Gastroesophageal sphincter (tissue), 3 donors: ENCODE results near the gene ICA1L.

Experiments
- CTCF ChIP-seq, 4 experiments: fragments of 200-600 bp in 2 of 4; fragments of 450-650 bp in 2 of 4; sonication (generic) in 1 of 4; IDR thresholded peaks; one replicate each; pipeline ENCODE4 v1.5.1; 2017 to 2019; ENCODE audit warnings: antibody characterized with exemption in 4 of 4, mild to moderate bottlenecking in 2 of 4, moderate library complexity in 2 of 4
- EP300 ChIP-seq: sonication (generic); formaldehyde crosslinking; IDR thresholded peaks from one replicate; pipeline ENCODE4 v1.6.1; 2017; ENCODE audit warnings: antibody characterized with exemption, mild to moderate bottlenecking
- POLR2A ChIP-seq, 2 donors: fragments of 450-650 bp; IDR thresholded peaks; one replicate each; pipeline ENCODE4 v1.6.1; 2017; ENCODE audit warnings: antibody characterized with exemption in 2 of 2, mild to moderate bottlenecking in 2 of 2, moderate library complexity in 1 of 2
- POLR2AphosphoS5 ChIP-seq: sonication (generic); formaldehyde crosslinking; IDR thresholded peaks from one replicate; pipeline ENCODE4 v1.6.1; 2017; ENCODE audit warnings: antibody characterized with exemption

DNA sequence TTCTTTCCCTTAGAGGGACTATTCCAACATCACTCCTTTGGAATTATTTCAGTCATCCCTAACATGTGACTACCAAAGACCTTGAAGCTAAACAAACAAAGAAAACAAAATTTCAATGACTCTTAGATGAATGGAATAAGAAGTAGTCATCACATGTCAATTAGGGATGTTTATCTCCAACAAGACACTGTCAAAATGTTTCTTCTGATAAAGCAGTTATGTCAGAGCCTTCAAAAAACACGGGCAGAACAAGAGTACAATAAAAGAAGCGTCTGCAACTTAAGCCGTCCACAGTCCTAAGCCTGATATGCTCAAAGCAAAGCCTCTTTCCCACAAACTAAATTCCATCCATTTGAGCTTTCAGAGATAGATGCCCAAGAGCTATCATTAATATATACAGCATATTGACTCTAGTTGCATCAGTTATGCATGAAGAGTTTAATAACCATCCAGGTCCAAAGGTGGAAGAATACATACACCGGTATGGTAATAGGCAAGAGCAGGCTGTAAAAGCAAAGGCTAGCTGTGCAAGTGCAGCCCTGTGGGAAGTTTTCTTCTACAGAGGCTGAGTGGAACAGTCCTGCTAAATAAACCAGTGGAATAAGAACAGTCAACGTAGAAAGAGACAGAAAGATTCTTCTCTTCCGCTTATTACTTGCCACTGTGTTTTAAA is 98.1 kb downstream of the ICA1L start:
- no peak for TF ChIP-seq POLR2A (IDR thresholded peaks at IDR 0.05)
- TF ChIP-seq POLR2AphosphoS5: no peak
- TF ChIP-seq EP300: no peak
- TF ChIP-seq CTCF (IDR thresholded peaks at IDR 0.05): no peak
